ENCODE data around the gene SLC39A1.

Gene SLC39A1

DNA sequence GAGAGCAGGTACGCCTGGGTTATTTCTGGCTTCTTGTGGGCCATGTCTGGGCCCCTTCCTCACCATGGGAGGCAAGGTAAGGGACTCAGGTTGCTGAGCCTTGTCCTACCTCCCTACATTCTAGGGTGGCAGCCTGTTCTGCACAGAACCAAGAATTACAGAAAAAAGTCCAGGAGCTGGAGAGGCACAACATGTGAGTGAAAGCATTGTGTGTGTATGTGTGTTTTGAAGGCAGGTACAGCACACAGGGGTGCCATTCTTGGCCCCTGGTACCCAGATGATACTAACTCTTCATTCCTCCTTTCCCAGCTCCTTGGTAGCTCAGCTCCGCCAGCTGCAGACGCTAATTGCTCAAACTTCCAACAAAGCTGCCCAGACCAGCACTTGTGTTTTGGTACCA, 9.7 kb upstream of the SLC39A1 start:
- H3K4me3 ChIP-seq (ENCODE audit: low read depth, low read length), result no peak overlapping the region
- TF ChIP-seq, protein P1, sequence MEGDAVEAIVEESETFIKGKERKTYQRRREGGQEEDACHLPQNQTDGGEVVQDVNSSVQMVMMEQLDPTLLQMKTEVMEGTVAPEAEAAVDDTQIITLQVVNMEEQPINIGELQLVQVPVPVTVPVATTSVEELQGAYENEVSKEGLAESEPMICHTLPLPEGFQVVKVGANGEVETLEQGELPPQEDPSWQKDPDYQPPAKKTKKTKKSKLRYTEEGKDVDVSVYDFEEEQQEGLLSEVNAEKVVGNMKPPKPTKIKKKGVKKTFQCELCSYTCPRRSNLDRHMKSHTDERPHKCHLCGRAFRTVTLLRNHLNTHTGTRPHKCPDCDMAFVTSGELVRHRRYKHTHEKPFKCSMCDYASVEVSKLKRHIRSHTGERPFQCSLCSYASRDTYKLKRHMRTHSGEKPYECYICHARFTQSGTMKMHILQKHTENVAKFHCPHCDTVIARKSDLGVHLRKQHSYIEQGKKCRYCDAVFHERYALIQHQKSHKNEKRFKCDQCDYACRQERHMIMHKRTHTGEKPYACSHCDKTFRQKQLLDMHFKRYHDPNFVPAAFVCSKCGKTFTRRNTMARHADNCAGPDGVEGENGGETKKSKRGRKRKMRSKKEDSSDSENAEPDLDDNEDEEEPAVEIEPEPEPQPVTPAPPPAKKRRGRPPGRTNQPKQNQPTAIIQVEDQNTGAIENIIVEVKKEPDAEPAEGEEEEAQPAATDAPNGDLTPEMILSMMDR (IDR thresholded peaks at IDR 0.05; ENCODE audit: control insufficient read depth, extremely low read depth, insufficient read depth), result no peak
- DNase-seq (ENCODE audit: low read depth), result no peak

DNA sequence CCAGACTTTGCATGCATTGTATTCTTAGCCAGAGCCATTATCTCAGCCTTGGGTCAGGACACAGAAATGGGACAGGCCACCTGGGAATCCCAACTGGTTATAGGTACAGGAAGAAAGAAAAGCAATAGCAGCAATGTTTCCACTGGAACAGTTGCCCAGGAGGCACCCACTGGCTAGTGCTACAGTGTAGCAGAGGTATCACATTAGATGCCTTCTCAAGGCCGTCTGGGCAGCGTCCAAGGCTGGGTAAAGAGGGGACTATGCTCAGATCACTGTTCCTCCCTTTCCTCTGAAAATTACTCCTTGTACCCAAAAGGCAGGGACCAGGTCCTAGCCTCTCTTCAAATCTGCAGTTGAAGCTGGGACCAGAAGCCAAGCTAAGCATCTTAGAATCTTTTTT, 7.0 kb upstream of the SLC39A1 start:
- TF ChIP-seq, protein P1 (IDR thresholded peaks at IDR 0.05; ENCODE audit: control insufficient read depth, extremely low read depth, insufficient read depth), result no peak
- no peak for DNase-seq (ENCODE audit: low read depth)
- H3K4me3 ChIP-seq (ENCODE audit: low read depth, low read length), result no peak overlapping the region

DNA sequence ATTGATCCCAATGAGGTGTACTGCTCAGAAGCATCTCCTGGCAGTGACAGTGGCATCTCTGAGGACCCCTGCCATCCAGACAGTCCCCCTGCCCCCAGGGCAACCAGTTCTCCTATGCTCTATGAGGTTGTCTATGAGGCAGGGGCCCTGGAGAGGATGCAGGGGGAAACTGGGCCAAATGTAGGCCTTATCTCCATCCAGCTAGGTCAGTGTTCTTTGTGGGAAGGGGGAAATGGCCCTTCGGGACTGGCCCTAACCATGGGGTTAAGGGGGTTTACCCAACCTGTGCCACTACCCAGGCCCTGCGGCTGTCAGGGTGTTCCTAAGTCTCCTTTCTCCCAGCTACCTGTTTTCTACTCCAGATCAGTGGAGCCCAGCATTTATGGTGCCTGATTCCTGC, 5.6 kb upstream of the SLC39A1 start:
- TF ChIP-seq, protein P1 (IDR thresholded peaks at IDR 0.05; ENCODE audit: control insufficient read depth, extremely low read depth, insufficient read depth), result no peak
- H3K4me3 ChIP-seq (ENCODE audit: low read depth, low read length), result peak overlapping the region; percentile 97
- no peak for DNase-seq (ENCODE audit: low read depth)

- H3K4me3 ChIP-seq (ENCODE audit: low read depth, low read length), result peak overlapping the region; percentile 97
- TF ChIP-seq, protein P1 (IDR thresholded peaks at IDR 0.05; ENCODE audit: control insufficient read depth, extremely low read depth, insufficient read depth), result no peak
- no peak for DNase-seq (ENCODE audit: low read depth)
Measured at GRCh38 chr1:153968408-153968807, 5.1 kb upstream of the SLC39A1 start.

DNA sequence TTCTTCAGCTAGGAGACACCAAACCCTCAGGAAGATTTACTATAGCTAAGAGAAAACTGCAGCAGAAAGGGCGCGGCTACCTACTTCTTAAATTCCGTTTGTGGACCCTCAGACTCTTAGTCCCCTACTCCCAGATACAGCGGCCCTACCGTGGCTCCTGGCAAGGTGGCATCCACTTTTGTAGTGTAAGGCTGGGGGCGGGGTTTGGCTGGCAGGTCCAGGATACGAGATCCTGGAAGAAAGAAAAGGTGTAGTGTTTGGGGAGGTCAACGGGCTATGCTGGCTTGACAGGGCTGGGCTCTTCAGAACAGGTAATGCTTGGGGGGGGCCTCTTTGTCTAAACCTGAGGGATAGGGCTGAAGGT, 4.6 kb upstream of the SLC39A1 start:
- no peak for DNase-seq (ENCODE audit: low read depth)
- H3K4me3 ChIP-seq (ENCODE audit: low read depth, low read length), result peak overlapping the region; percentile 97
- TF ChIP-seq, protein P1 (IDR thresholded peaks at IDR 0.05; ENCODE audit: control insufficient read depth, extremely low read depth, insufficient read depth), result no peak

DNA sequence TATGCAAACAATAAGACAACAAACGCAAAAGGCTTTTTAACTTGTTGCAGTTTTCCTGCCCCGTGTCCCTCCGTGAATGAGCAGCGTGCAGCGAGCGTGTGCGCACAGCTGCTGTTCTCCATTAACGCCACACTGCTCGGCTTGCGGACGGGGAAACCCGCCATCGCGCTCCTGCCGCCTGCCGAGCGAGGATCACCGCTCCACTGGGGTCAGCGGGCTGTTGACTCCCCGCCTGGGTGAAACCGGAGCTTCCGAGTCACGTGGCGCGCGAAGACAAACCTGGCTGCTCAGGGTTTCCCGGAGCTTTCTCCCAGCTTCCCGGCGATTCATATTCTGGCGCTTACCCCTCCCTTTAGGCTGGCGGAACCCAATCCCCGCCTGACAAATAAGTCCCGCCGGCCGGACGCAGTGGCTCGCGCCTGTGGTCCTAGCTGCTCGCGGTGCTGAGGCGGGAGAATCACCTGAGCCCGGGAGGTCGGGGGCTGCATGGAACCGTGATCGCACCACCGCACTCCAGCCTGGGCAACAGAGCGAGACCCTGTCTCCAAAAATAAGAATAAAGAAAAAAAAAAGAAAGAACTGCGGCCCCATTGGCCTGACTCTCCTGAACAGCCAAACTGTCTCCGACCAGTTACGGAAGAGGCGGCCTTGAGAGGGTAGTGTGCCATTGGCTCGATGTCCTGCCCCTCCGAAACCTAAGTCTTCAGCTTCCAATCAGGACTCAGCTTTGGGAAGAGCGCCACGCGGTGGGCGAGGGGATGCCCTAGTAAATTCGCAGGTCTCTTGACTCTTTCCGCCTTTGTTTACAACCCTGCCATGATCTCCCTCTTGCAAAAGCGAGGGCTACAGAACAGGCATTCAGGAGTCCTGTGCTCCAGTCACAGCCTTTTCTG, 4.0 kb upstream of the SLC39A1 start, which contains the start of gene CREB3L4:
Gene CREB3L4 (plus strand): TSS at position 796 of the 893 bp plus-strand sequence. CDS start 624 bp downstream, outside the sequence.
- peak within 1 kb of the TSS; percentile 97 for H3K4me3 ChIP-seq (ENCODE audit: low read depth, low read length)
- TF ChIP-seq, protein P1 (IDR thresholded peaks at IDR 0.05; ENCODE audit: control insufficient read depth, extremely low read depth, insufficient read depth), result peak; percentile 50
- peak; percentile 98 for DNase-seq (ENCODE audit: low read depth)
